H1 (cell line): Measurements from ENCODE around the gene DNAJB11.

Experiments
- BACH1 ChIP-seq: IDR thresholded peaks from 2 replicates; pipeline ENCODE4 v1.6.1; 2012; ENCODE audit warnings: low read length, improper control_type of control experiment
- EZH2 ChIP-seq: fragments of 200-600 bp; sonication (generic); IDR thresholded peaks from 2 replicates; pipeline ENCODE4 v1.7.1; 2012; ENCODE audit warnings: low read depth, mild to moderate bottlenecking, moderate library complexity, low read length, inconsistent platforms; ENCODE audit not compliant: severe bottlenecking
- JUND ChIP-seq: IDR thresholded peaks from 2 replicates; pipeline ENCODE4 v1.6.1; 2011; ENCODE audit warnings: mild to moderate bottlenecking, improper control_type of control experiment, low read length
- POLR2A ChIP-seq, 2 experiments: IDR thresholded peaks; 1 replicate in 1 of 2; 2 replicates in 1 of 2; pipeline ENCODE4 v1.6.1; 2011; ENCODE audit warnings: low read depth in 2 of 2, low read length in 2 of 2, mild to moderate bottlenecking in 2 of 2; ENCODE audit errors: control extremely low read depth in 1 of 2
- RXRA ChIP-seq: IDR thresholded peaks from 2 replicates; pipeline ENCODE4 v1.6.1; 2011; ENCODE audit warnings: low read depth, mild to moderate bottlenecking, low read length, moderate library complexity; ENCODE audit not compliant: insufficient read depth
- TAF1 ChIP-seq: IDR thresholded peaks from 2 replicates; pipeline ENCODE4 v1.6.1; 2011; ENCODE audit warnings: mild to moderate bottlenecking, low read depth, low read length
- YY1 ChIP-seq: IDR thresholded peaks from 2 replicates; pipeline ENCODE4 v1.6.1; 2011; ENCODE audit warnings: low read depth, mild to moderate bottlenecking, low read length
- TF ChIP-seq, protein P1 (sequence below), 3 experiments: IDR thresholded peaks; 1 replicate in 2 of 3; 2 replicates in 1 of 3; pipeline versions ENCODE4 v1.5.1 to v1.6.1; 2011; ENCODE audit warnings: low read length in 3 of 3, mild to moderate bottlenecking in 3 of 3, inconsistent platforms in 2 of 3, low read depth in 1 of 3, moderate library complexity in 1 of 3; ENCODE audit not compliant: insufficient read depth in 1 of 3; ENCODE audit errors: control extremely low read depth in 1 of 3

- no peak for TF ChIP-seq RXRA
- no peak for TF ChIP-seq YY1
- no peak for TF ChIP-seq TAF1
- TF ChIP-seq, protein P1, sequence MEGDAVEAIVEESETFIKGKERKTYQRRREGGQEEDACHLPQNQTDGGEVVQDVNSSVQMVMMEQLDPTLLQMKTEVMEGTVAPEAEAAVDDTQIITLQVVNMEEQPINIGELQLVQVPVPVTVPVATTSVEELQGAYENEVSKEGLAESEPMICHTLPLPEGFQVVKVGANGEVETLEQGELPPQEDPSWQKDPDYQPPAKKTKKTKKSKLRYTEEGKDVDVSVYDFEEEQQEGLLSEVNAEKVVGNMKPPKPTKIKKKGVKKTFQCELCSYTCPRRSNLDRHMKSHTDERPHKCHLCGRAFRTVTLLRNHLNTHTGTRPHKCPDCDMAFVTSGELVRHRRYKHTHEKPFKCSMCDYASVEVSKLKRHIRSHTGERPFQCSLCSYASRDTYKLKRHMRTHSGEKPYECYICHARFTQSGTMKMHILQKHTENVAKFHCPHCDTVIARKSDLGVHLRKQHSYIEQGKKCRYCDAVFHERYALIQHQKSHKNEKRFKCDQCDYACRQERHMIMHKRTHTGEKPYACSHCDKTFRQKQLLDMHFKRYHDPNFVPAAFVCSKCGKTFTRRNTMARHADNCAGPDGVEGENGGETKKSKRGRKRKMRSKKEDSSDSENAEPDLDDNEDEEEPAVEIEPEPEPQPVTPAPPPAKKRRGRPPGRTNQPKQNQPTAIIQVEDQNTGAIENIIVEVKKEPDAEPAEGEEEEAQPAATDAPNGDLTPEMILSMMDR (IDR thresholded peaks at IDR 0.05; ENCODE audit: control extremely low read depth in 1 of 3, insufficient read depth in 1 of 3, low read depth in 1 of 3, low read length in 3 of 3), result no peak
- no peak for TF ChIP-seq BACH1
- TF ChIP-seq JUND, result no peak
- no peak for TF ChIP-seq POLR2A (IDR thresholded peaks at IDR 0.05; ENCODE audit: control extremely low read depth in 1 of 2, low read depth in 2 of 2, low read length in 2 of 2)
- TF ChIP-seq EZH2, result no peak
These were observed 58.2 kb downstream of the DNAJB11 start for GRCh38 chr3:186628756-186629155.
